T-helper 1 cell treated with Interleukin-12 subunit alpha and Interleukin-12 subunit beta and Interleukin-4 antibody, amounts not matched to agents 30 μg/mL and 1 μg/mL, for 36 hours (primary cell): Measurements from ENCODE around the gene GNG13.
"Not testable (repeated sequence)": the region's sequence is repeated elsewhere in the genome, so short reads cannot be mapped to it uniquely, and the experiment has no call there.

Source experiments
- H3K27ac Mint-ChIP-seq: one replicate; pipeline ENCODE4 v1.8.0; 2021; ENCODE audit warnings: mild to moderate bottlenecking, mixed read lengths
- H3K27me3 Mint-ChIP-seq: one replicate; pipeline ENCODE4 v1.8.0; 2021; ENCODE audit warnings: low read depth, mixed read lengths
- H3K36me3 Mint-ChIP-seq: one replicate; pipeline ENCODE4 v1.8.0; 2021; ENCODE audit warnings: low read depth, mixed read lengths
- H3K4me1 Mint-ChIP-seq: one replicate; pipeline ENCODE4 v1.8.0; 2021; ENCODE audit warnings: low read depth, mixed read lengths
- H3K4me3 Mint-ChIP-seq: one replicate; pipeline ENCODE4 v1.8.0; 2021; ENCODE audit warnings: mild to moderate bottlenecking, moderate library complexity, mixed read lengths
- H3K9me3 Mint-ChIP-seq: one replicate; pipeline ENCODE4 v1.8.0; 2021; ENCODE audit warnings: mixed read lengths

GNG13 gene

GRCh38 chr16:838741-839140 is 38.2 kb upstream of the GNG13 start:
- Mint-ChIP-seq H3K4me3 (no peak overlapping the region), H3K4me1 (no peaks in the 10 kb centered on the region), H3K27me3 (no peaks in the 10 kb centered on the region), H3K9me3 (peaks cover 12% of the 10 kb centered on the region), H3K27ac (no peak overlapping the region), H3K36me3 (no peaks in the 10 kb centered on the region)

GRCh38 chr16:836822-837221 is 36.3 kb upstream of the GNG13 start:
- not testable (repeated sequence) for H3K4me1 Mint-ChIP-seq, H3K27me3 Mint-ChIP-seq, H3K36me3 Mint-ChIP-seq, H3K4me3 Mint-ChIP-seq, H3K27ac Mint-ChIP-seq
- H3K9me3 Mint-ChIP-seq = peaks cover 12% of the 10 kb centered on the region

GRCh38 chr16:836221-836620 is 35.7 kb upstream of the GNG13 start:
- no peak overlapping the region for H3K27ac Mint-ChIP-seq
- no peak overlapping the region for H3K4me3 Mint-ChIP-seq
- peaks cover 12% of the 10 kb centered on the region for H3K9me3 Mint-ChIP-seq
- no peaks in the 10 kb centered on the region for H3K4me1 Mint-ChIP-seq
- H3K27me3 Mint-ChIP-seq = no peaks in the 10 kb centered on the region
- H3K36me3 Mint-ChIP-seq = no peaks in the 10 kb centered on the region

GRCh38 chr16:835373-835772 is 34.8 kb upstream of the GNG13 start:
- Mint-ChIP-seq H3K36me3 (no peaks in the 10 kb centered on the region), H3K4me1 (no peaks in the 10 kb centered on the region), H3K27ac (no peak overlapping the region), H3K9me3 (peaks cover 12% of the 10 kb centered on the region), H3K4me3 (no peak overlapping the region), H3K27me3 (no peaks in the 10 kb centered on the region)

- Mint-ChIP-seq H3K27me3 (no peaks in the 10 kb centered on the region), H3K4me1 (no peaks in the 10 kb centered on the region), H3K27ac (no peak overlapping the region), H3K9me3 (peaks cover 12% of the 10 kb centered on the region), H3K4me3 (no peak overlapping the region), H3K36me3 (no peaks in the 10 kb centered on the region)
Measured at GRCh38 chr16:833411-833810, 32.9 kb upstream of the GNG13 start.

- Mint-ChIP-seq H3K4me3 (no peak overlapping the region), H3K27ac (no peak overlapping the region), H3K9me3 (peaks cover 12% of the 10 kb centered on the region), H3K27me3 (no peaks in the 10 kb centered on the region), H3K4me1 (no peaks in the 10 kb centered on the region), H3K36me3 (no peaks in the 10 kb centered on the region)
Measured at GRCh38 chr16:832652-833336, 32.3 kb upstream of the GNG13 start.

GRCh38 chr16:831571-832413 is 31.3 kb upstream of the GNG13 start:
- Mint-ChIP-seq H3K4me3 (no peak overlapping the region), H3K27ac (no peak overlapping the region), H3K9me3 (peaks cover 12% of the 10 kb centered on the region), H3K27me3 (no peaks in the 10 kb centered on the region), H3K4me1 (no peaks in the 10 kb centered on the region), H3K36me3 (no peaks in the 10 kb centered on the region)

GRCh38 chr16:830871-831570 is 30.5 kb upstream of the GNG13 start:
- Mint-ChIP-seq H3K27ac (no peak overlapping the region), H3K9me3 (peaks cover 5% of the 10 kb centered on the region), H3K4me1 (no peaks in the 10 kb centered on the region), H3K27me3 (no peaks in the 10 kb centered on the region), H3K36me3 (no peaks in the 10 kb centered on the region), H3K4me3 (no peak overlapping the region)

- no peaks in the 10 kb centered on the region for H3K27me3 Mint-ChIP-seq
Measured at GRCh38 chr16:830107-830870, 29.8 kb upstream of the GNG13 start.

GRCh38 chr16:828891-829290 is 28.4 kb upstream of the GNG13 start:
- H3K36me3 Mint-ChIP-seq = no peaks in the 10 kb centered on the region
- no peak overlapping the region for H3K4me3 Mint-ChIP-seq

More at GRCh38 chr16:830107-830870, 29.8 kb upstream of the GNG13 start:
- Mint-ChIP-seq H3K9me3 (no peaks in the 10 kb centered on the region), H3K4me1 (no peaks in the 10 kb centered on the region), H3K27ac (no peak overlapping the region), H3K36me3 (no peaks in the 10 kb centered on the region), H3K4me3 (no peak overlapping the region)

GRCh38 chr16:827513-827912 is 27.0 kb upstream of the GNG13 start:
- no peaks in the 10 kb centered on the region for H3K4me1 Mint-ChIP-seq

More at GRCh38 chr16:828891-829290, 28.4 kb upstream of the GNG13 start:
- Mint-ChIP-seq H3K27me3 (no peaks in the 10 kb centered on the region), H3K9me3 (no peaks in the 10 kb centered on the region), H3K4me1 (no peaks in the 10 kb centered on the region), H3K27ac (no peak overlapping the region)

GRCh38 chr16:825341-826061 is 25.0 kb upstream of the GNG13 start:
- H3K4me3 Mint-ChIP-seq = no peak overlapping the region
- no peaks in the 10 kb centered on the region for H3K27me3 Mint-ChIP-seq
- H3K27ac Mint-ChIP-seq = peak overlapping the region; percentile 24
- no peaks in the 10 kb centered on the region for H3K4me1 Mint-ChIP-seq
- H3K36me3 Mint-ChIP-seq = no peaks in the 10 kb centered on the region
- H3K9me3 Mint-ChIP-seq = no peaks in the 10 kb centered on the region

More at GRCh38 chr16:827513-827912, 27.0 kb upstream of the GNG13 start:
- no peaks in the 10 kb centered on the region for H3K9me3 Mint-ChIP-seq
- no peaks in the 10 kb centered on the region for H3K36me3 Mint-ChIP-seq
- no peak overlapping the region for H3K27ac Mint-ChIP-seq
- no peaks in the 10 kb centered on the region for H3K27me3 Mint-ChIP-seq
- H3K4me3 Mint-ChIP-seq = no peak overlapping the region

GRCh38 chr16:824601-825000 is 24.1 kb upstream of the GNG13 start:
- Mint-ChIP-seq H3K27ac (no peak overlapping the region), H3K4me1 (peaks cover 2% of the 10 kb centered on the region), H3K36me3 (no peaks in the 10 kb centered on the region), H3K27me3 (no peaks in the 10 kb centered on the region), H3K4me3 (no peak overlapping the region), H3K9me3 (no peaks in the 10 kb centered on the region)

GRCh38 chr16:824194-824593 is 23.7 kb upstream of the GNG13 start:
- no peaks in the 10 kb centered on the region for H3K9me3 Mint-ChIP-seq
- peaks cover 2% of the 10 kb centered on the region for H3K4me1 Mint-ChIP-seq
- H3K36me3 Mint-ChIP-seq = no peaks in the 10 kb centered on the region
- H3K27me3 Mint-ChIP-seq = no peaks in the 10 kb centered on the region
- no peak overlapping the region for H3K4me3 Mint-ChIP-seq
- no peak overlapping the region for H3K27ac Mint-ChIP-seq
